WTC11 (cell line): Measurements from ENCODE around the gene STX2. TPM values are rescaled to one million over a fixed set of nuclear protein-coding genes. Genes with fewer than 3 reads are reported as not detected.

Experiments
- CREM ChIP-seq: sonication (generic); formaldehyde crosslinking; IDR thresholded peaks from 2 replicates; pipeline ENCODE4 v1.8.1; 2022; ENCODE audit warnings: mild to moderate bottlenecking, missing genetic modification reagents, moderate library complexity
- CTCF ChIP-seq: fragments of 200-600 bp; IDR thresholded peaks from 2 replicates; pipeline ENCODE4 v1.8.0; 2022; ENCODE audit warnings: antibody characterized with exemption
- E2F5 ChIP-seq: sonication (generic); formaldehyde crosslinking; IDR thresholded peaks from 2 replicates; pipeline ENCODE4 v1.8.1; 2022; ENCODE audit warnings: mild to moderate bottlenecking, moderate library complexity, missing genetic modification reagents
- ELF4 ChIP-seq: sonication (generic); formaldehyde crosslinking; IDR thresholded peaks from 2 replicates; pipeline ENCODE4 v1.8.1; 2022; ENCODE audit warnings: low read depth, mild to moderate bottlenecking, moderate library complexity, missing genetic modification reagents
- ERG ChIP-seq: fragments of 250-450 bp; sonication (Bioruptor Pico); IDR thresholded peaks from 2 replicates; pipeline ENCODE4 v1.8.0; 2021; ENCODE audit warnings: mild to moderate bottlenecking
- FOXJ3 ChIP-seq: sonication (generic); formaldehyde crosslinking; IDR thresholded peaks from 2 replicates; pipeline ENCODE4 v1.9.0; 2021; ENCODE audit warnings: missing genetic modification reagents, mild to moderate bottlenecking, borderline replicate concordance
- FOXP1 ChIP-seq: sonication (generic); formaldehyde crosslinking; IDR thresholded peaks from 2 replicates; pipeline ENCODE4 v1.8.0; 2022; ENCODE audit warnings: missing genetic modification reagents, mild to moderate bottlenecking, moderate library complexity, borderline replicate concordance
- MAX ChIP-seq: sonication (generic); formaldehyde crosslinking; IDR thresholded peaks from 2 replicates; pipeline ENCODE4 v1.8.0; 2022; ENCODE audit warnings: mild to moderate bottlenecking, missing genetic modification reagents
- MXD4 ChIP-seq: fragments of 250-450 bp; sonication (Bioruptor Pico); IDR thresholded peaks from 2 replicates; pipeline ENCODE4 v1.8.0; 2021; ENCODE audit warnings: mild to moderate bottlenecking, moderate library complexity, borderline replicate concordance
- NFE2L1 ChIP-seq: sonication (generic); formaldehyde crosslinking; IDR thresholded peaks from 2 replicates; pipeline ENCODE4 v1.8.1; 2023; ENCODE audit warnings: missing genetic modification reagents
- OVOL2 ChIP-seq: fragments of 250-450 bp; sonication (Bioruptor Pico); IDR thresholded peaks from 2 replicates; pipeline ENCODE4 v1.9.0; 2021; ENCODE audit warnings: mild to moderate bottlenecking, borderline replicate concordance
- PRRX2 ChIP-seq: fragments of 250-450 bp; sonication (Bioruptor Pico); IDR thresholded peaks from 2 replicates; pipeline ENCODE4 v1.8.0; 2021; ENCODE audit warnings: mild to moderate bottlenecking
- RELA ChIP-seq: sonication (generic); formaldehyde crosslinking; IDR thresholded peaks from 2 replicates; pipeline ENCODE4 v1.8.1; 2022; ENCODE audit warnings: missing genetic modification reagents, mild to moderate bottlenecking, borderline replicate concordance
- RORB ChIP-seq: fragments of 250-450 bp; sonication (Bioruptor Pico); IDR thresholded peaks from 2 replicates; pipeline ENCODE4 v1.9.0; 2021; ENCODE audit warnings: mild to moderate bottlenecking
- SP1 ChIP-seq: sonication (generic); formaldehyde crosslinking; conservative IDR thresholded peaks from 2 replicates; pipeline ENCODE4 v1.8.1; 2022; ENCODE audit warnings: missing genetic modification reagents
- TCF7 ChIP-seq: sonication (generic); formaldehyde crosslinking; IDR thresholded peaks from 2 replicates; pipeline ENCODE4 v1.8.0; 2022; ENCODE audit warnings: mild to moderate bottlenecking, low read depth, missing genetic modification reagents, moderate library complexity
- USF2 ChIP-seq: sonication (generic); formaldehyde crosslinking; IDR thresholded peaks from 2 replicates; pipeline ENCODE4 v1.8.1; 2023; ENCODE audit warnings: mild to moderate bottlenecking, missing genetic modification reagents, moderate library complexity
- ZMAT4 ChIP-seq: fragments of 250-450 bp; sonication (Bioruptor Pico); IDR thresholded peaks from 2 replicates; pipeline ENCODE4 v1.9.0; 2021; ENCODE audit warnings: mild to moderate bottlenecking
- ZNF121 ChIP-seq: sonication (generic); formaldehyde crosslinking; IDR thresholded peaks from 2 replicates; pipeline ENCODE4 v1.8.0; 2023; ENCODE audit warnings: missing genetic modification reagents
- ZNF138 ChIP-seq: sonication (generic); formaldehyde crosslinking; conservative IDR thresholded peaks from 2 replicates; pipeline ENCODE4 v1.8.1; 2022; ENCODE audit warnings: mild to moderate bottlenecking, moderate library complexity, missing genetic modification reagents
- ZNF281 ChIP-seq: sonication (generic); formaldehyde crosslinking; IDR thresholded peaks from 2 replicates; pipeline ENCODE4 v1.8.0; 2023; ENCODE audit warnings: mild to moderate bottlenecking, missing genetic modification reagents
- total RNA-seq: library from RNA; stranded (reverse); gene quantifications from 3 replicates; pipeline ENCODE4 v1.2.3, GENCODE V29; 2021
- TF ChIP-seq, protein P1 (sequence below): sonication (generic); formaldehyde crosslinking; IDR thresholded peaks from 2 replicates; pipeline ENCODE4 v1.8.1; 2023; ENCODE audit warnings: mild to moderate bottlenecking, missing genetic modification reagents
- TF ChIP-seq, protein P2 (sequence below): sonication (generic); formaldehyde crosslinking; IDR thresholded peaks from 2 replicates; pipeline ENCODE4 v1.8.1; 2023; ENCODE audit warnings: mild to moderate bottlenecking, missing genetic modification reagents, moderate library complexity
- TF ChIP-seq, protein P3 (sequence below): sonication (generic); formaldehyde crosslinking; IDR thresholded peaks from 2 replicates; pipeline ENCODE4 v1.8.1; 2023; ENCODE audit warnings: mild to moderate bottlenecking, missing genetic modification reagents, borderline replicate concordance

STX2 gene
- total RNA-seq, 1 experiment from 2014 or later: 22.7 TPM

GRCh38 chr12:130826151-130826801 is 12.8 kb downstream of the STX2 start (continued):
- TF ChIP-seq MXD4 (CRISPR knock-in tag): no peak
- no peak for TF ChIP-seq RORB (CRISPR knock-in tag)
- TF ChIP-seq PRRX2 (CRISPR knock-in tag): no peak
- TF ChIP-seq USF2: peak; percentile 86
- TF ChIP-seq, protein P1, sequence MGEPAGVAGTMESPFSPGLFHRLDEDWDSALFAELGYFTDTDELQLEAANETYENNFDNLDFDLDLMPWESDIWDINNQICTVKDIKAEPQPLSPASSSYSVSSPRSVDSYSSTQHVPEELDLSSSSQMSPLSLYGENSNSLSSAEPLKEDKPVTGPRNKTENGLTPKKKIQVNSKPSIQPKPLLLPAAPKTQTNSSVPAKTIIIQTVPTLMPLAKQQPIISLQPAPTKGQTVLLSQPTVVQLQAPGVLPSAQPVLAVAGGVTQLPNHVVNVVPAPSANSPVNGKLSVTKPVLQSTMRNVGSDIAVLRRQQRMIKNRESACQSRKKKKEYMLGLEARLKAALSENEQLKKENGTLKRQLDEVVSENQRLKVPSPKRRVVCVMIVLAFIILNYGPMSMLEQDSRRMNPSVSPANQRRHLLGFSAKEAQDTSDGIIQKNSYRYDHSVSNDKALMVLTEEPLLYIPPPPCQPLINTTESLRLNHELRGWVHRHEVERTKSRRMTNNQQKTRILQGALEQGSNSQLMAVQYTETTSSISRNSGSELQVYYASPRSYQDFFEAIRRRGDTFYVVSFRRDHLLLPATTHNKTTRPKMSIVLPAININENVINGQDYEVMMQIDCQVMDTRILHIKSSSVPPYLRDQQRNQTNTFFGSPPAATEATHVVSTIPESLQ (CRISPR knock-in tag): no peak
- no peak for TF ChIP-seq FOXJ3 (CRISPR knock-in tag)
- TF ChIP-seq, protein P2, sequence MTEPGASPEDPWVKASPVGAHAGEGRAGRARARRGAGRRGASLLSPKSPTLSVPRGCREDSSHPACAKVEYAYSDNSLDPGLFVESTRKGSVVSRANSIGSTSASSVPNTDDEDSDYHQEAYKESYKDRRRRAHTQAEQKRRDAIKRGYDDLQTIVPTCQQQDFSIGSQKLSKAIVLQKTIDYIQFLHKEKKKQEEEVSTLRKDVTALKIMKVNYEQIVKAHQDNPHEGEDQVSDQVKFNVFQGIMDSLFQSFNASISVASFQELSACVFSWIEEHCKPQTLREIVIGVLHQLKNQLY (CRISPR knock-in tag): 0 out of 2 replicates have a peak, but pooled peaks have one; percentile 66
- peak; percentile 60 for TF ChIP-seq E2F5 (CRISPR knock-in tag)
- no peak for TF ChIP-seq OVOL2 (CRISPR knock-in tag)
- peak; percentile 98 for TF ChIP-seq CTCF
- no peak for TF ChIP-seq ZNF121 (CRISPR knock-in tag)
- no peak; the same call in 1 of the 2 replicates for TF ChIP-seq ZNF138
- TF ChIP-seq SP1 (CRISPR knock-in tag): peak; percentile 64
- TF ChIP-seq CREM (CRISPR knock-in tag): peak; percentile 67; the same call in 1 of the 2 replicates
- TF ChIP-seq ZNF281 (CRISPR knock-in tag): peak; percentile 90
- TF ChIP-seq NFE2L1 (CRISPR knock-in tag): peak; percentile 90
- TF ChIP-seq ELF4 (CRISPR knock-in tag): 0 out of 2 replicates have a peak, but pooled peaks have one; percentile 56
- TF ChIP-seq ZMAT4: no peak
- TF ChIP-seq, protein P3, sequence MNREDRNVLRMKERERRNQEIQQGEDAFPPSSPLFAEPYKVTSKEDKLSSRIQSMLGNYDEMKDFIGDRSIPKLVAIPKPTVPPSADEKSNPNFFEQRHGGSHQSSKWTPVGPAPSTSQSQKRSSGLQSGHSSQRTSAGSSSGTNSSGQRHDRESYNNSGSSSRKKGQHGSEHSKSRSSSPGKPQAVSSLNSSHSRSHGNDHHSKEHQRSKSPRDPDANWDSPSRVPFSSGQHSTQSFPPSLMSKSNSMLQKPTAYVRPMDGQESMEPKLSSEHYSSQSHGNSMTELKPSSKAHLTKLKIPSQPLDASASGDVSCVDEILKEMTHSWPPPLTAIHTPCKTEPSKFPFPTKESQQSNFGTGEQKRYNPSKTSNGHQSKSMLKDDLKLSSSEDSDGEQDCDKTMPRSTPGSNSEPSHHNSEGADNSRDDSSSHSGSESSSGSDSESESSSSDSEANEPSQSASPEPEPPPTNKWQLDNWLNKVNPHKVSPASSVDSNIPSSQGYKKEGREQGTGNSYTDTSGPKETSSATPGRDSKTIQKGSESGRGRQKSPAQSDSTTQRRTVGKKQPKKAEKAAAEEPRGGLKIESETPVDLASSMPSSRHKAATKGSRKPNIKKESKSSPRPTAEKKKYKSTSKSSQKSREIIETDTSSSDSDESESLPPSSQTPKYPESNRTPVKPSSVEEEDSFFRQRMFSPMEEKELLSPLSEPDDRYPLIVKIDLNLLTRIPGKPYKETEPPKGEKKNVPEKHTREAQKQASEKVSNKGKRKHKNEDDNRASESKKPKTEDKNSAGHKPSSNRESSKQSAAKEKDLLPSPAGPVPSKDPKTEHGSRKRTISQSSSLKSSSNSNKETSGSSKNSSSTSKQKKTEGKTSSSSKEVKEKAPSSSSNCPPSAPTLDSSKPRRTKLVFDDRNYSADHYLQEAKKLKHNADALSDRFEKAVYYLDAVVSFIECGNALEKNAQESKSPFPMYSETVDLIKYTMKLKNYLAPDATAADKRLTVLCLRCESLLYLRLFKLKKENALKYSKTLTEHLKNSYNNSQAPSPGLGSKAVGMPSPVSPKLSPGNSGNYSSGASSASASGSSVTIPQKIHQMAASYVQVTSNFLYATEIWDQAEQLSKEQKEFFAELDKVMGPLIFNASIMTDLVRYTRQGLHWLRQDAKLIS (CRISPR knock-in tag): no peak
- TF ChIP-seq TCF7: no peak
- peak; percentile 91 for TF ChIP-seq FOXP1 (CRISPR knock-in tag)
- 0 out of 2 replicates have a peak, but pooled peaks have one; percentile 41 for TF ChIP-seq RELA (CRISPR knock-in tag)
- no peak for TF ChIP-seq ERG
- peak; percentile 97 for TF ChIP-seq MAX (CRISPR knock-in tag)
